Measurements from ENCODE around the gene HGS.

DNA sequence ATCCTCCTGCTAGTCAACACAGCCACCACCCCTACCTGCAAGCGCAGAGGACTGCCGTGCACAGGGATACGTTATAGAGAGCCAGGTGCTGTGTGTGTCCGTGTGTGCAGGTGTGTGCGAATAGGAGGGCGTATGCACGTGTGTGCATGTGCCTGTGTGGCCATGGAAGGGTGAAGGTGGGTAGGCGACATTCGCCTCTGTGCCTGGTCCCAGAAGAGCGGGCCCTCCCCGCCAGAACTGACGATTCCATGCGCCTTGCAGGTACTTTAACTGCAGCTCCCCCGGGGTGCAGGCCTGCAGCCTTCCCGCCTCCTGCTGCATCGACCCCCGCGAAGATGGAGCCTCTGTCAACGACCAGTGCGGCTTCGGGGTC lies 36.2 kb upstream of the HGS start:
- TF ChIP-seq REST (IDR thresholded peaks at IDR 0.05; ENCODE audit: insufficient read depth in 1 of 2, low read depth in 2 of 2, low read length in 1 of 2) (no peak), CTCF (IDR thresholded peaks at IDR 0.05) (no peak), SIN3A (IDR thresholded peaks at IDR 0.05; ENCODE audit: borderline replicate concordance, insufficient read depth, low read depth, low read length) (no peak), POLR2AphosphoS5 (IDR thresholded peaks at IDR 0.05; ENCODE audit: low read depth, low read length) (no peak)

Measured in Panc1 (cell line).